HG02588 (cell line): ENCODE measurements around the gene RARS1.

ENCODE experiments used
- ATAC-seq: cut with Tn5 transposase; IDR thresholded peaks from one replicate; pipeline ENCODE4 v1.9.1; 2021; ENCODE audit warnings: mild to moderate bottlenecking, moderate library complexity; ENCODE audit not compliant: unreplicated experiment

Gene RARS1

DNA sequence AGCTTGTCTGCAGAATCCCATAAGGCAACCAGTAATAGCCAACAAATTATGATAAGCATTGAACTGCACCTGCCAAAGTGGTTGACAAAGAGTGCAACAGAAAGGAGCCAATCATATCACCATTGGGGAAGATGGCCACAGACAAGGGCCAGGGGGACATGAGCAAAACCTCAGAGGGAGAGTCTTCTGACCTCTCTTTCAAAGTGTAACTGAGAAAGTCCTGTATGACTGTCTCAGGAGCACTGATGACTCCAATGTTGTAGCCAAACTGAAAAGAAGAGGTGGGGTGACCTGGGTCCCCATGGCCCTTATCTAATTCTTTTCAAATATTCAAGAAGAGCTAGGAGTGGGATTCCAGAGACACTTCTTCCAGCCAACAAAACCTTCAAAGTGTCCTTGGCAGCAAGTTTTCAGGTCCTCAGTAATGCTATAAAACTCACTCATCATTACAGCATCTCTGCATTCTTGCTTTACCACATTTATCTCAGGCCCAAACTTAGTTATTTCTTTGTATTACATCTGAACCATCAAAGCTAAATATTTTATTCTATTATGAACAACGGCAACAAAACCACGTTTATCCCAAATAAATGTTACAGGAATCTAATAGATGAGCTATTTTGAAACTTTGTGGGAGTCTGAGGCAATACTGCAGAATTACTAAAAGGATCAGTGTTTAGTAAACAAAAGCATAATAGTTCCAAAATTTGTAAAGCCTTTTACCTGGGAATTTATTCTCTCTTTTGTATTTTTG is 67.3 kb downstream of the RARS1 start:
- no peak for ATAC-seq

- no peak for ATAC-seq
These were observed 71.1 kb downstream of the RARS1 start for GRCh38 chr5:168557389-168557788.

- no peak for ATAC-seq
These were observed 76.0 kb downstream of the RARS1 start for GRCh38 chr5:168562279-168562678.

DNA sequence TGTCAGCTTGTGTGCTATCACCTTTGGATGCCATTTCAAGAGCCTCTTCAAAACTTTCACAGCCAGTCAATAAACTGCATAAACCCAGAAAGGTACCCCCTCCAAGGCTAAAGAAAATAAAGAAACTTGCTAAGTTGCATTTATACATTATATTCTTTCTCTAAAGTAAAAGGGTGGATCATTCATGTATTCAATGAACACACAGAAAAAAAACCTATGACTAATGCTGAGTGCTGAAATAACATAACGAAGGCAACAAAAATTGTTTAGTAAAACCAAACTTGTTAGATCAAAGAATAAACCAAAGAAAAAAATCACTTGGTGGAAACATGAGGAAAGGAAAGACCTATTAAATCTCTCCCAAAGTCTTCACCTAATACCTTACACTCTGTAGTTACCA is 77.7 kb downstream of the RARS1 start:
- ATAC-seq: no peak

GRCh38 chr5:168568738-168569137 is 82.5 kb downstream of the RARS1 start:
- no peak for ATAC-seq
